Hematopoietic multipotent progenitor cell treated with erythropoietin and hydrocortisone succinate and interleukin-3 and kit ligand, for 15 days (in vitro differentiated cells): ENCODE results near the gene DDX10.
"Not testable (repeated sequence)": the region's sequence is repeated elsewhere in the genome, so short reads cannot be mapped to it uniquely, and the experiment has no call there.

ENCODE experiments used
- DNase-seq: peaks from one replicate; pipeline ENCODE4 v3.0.0-alpha.2; 2015; ENCODE audit warnings: low spot score

The DDX10 gene

DNA sequence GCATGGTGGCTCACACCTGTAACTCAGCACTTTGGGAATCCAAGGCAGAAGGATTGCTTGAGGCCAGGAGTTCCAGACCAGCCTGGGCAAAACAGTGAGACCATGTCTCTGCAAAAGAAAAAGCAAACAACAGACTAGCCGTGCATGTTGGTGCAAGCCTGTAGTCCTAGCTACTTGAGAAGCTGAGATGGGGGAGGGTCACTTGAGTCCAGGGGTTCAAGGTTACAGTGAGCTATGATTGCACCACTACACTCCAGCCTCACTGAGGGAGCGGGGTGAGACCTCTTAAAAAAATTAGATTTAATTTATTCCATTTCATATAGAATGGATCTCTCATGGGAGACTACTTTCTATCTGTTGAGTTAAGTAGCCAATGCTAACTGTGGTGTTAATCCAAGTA is 50.4 kb downstream of the DDX10 start:
- DNase-seq = no peak

DNA sequence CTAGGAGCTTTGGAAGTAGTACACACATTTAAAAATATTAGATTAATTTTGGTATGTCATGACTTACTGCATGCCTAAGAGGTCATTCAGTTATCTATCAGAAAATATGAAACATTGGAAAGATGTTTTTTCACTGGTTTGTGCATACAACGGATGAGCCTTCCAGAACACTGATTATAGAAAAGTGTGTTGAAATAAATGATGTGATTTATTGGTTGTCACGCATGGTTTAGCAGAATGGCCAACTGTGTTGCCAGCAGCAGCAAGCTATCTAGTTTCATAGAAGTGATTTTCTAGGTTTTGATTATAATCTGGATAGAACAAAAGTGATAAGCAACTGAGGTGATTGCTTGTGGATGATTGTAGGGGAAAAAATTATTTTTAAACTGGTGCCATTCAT is 53.6 kb downstream of the DDX10 start:
- DNase-seq = no peak

DNA sequence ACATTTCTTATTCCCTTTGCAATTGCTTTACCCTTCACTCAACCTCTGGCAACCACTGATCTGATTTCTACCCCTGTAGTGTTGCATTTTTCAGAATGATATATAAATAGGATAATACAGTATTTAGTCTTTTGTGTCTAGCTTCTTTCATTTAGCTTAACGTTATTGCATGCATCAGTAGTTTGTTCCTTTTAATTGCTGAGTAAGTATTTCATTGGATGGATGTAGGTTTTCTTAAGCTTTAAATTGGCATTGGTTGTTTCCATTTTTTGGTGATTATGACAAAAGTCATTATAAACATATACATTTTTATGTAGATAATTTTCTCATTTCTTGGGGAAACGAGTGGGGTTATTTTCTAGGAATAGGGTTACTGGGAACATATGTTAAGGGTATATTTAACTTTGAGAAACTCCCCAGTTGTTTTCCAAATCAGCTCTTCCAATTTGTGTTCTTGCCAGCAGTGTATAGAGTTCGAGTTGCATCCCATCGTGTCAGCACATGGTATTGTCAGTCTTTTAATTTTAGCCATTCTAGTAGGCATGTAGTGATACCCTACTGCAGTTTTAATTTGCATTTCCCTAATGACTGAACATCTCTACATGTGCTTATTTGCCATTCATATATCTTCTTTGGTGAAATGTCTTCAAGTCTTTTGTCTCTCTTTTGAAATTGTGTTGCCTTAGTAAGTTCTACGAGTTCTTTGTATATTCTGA is 60.3 kb downstream of the DDX10 start:
- no peak for DNase-seq

DNA sequence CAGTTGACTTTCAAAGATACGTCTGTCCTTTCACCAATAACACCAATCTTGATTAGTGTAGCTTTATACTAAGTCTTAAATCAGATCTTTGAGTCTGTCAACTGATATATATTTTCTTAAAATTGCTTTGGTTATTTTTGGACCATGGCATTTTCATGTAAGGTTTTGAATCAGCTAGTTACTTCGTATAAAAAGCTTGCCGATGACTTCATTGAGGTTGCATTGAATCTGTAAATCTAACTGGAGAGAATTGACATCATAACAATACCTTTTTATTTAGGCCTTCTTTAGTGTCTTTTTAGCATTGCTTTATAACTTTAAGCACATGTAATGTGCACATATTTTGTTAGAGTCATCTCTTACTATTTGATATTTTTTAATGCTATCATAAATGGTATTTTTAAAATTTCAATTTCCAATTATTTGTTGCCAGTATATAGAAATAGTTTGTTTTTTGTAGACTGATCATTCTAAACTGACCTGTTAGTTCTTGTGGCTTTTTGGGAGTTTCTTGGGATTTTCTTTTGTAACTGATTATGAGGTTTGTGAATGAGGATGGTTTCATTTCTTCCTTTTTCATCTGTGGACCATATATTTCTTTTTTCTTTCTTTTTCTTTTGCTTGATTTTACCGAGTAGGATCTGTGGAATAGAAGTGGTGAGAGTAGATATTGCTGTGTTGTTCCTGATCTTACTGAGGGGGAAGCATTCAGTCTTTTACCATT is 61.4 kb downstream of the DDX10 start:
- DNase-seq = no peak

DNA sequence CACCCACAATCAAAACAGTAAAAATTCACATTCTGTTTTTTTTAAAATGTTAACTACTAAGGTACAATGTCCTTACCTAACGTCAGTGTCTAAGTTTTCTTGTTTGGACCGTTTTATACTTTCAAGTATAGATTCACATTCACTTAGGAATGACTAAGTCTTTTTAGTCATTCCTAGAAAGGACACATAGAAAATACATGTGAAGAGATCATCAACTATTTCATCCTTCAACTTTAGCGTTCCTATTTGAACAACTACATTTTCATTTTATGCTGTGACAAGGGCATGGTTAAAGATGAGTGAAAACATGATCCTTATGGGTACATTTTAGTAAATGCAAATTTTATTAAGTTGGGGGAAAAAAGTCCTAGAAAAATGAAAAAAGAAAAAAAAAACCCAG is 62.8 kb downstream of the DDX10 start:
- no peak for DNase-seq

DNA sequence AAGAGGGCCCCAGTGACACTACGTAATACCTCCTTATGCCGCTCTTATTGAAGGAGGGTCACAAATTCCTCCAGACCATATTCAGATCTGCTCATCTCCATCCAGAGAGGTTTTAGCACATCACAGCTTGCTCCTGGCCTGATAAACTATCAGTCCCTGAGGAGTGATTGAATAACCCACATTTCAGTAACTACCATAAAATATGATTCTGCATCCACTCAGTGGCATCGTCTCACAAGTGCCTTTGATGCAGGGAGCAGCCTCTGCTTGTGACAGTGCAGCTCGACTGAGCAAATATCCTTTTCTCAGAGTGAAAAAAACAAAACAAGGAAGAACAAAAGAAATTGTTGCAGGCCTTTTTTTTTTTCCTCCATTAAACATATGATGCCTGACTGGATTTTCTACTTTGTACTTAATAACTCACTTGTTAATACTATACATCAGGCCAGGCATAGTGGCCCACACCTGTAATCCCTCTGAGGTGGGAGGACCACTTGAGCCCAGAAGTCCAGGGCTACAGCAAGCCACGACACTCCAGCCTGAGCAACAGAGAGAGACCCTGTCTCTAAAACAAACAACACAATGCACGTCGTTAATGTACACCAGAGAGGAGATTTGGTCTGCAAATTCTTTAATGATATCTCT is 64.5 kb downstream of the DDX10 start:
- no peak for DNase-seq

DNA sequence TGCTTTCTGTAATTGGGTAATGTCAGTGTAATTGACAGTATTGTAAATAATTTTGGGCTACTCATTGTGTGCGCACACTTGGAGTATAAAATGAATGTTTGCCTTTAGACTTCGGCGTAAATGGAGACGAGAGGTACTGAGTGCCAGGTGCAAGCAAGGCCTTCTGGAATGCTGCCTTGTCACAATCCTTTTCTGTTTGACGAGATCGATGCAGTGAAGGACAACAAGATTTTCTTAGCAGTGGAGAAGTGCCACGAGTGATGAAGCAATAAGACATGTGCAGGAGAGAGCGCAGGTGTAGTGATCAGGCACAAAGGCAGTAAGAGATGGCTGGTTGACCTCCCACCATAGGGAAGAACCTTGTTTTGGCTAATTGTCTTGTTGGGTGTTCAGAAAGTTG is 67.5 kb downstream of the DDX10 start:
- DNase-seq = no peak

DNA sequence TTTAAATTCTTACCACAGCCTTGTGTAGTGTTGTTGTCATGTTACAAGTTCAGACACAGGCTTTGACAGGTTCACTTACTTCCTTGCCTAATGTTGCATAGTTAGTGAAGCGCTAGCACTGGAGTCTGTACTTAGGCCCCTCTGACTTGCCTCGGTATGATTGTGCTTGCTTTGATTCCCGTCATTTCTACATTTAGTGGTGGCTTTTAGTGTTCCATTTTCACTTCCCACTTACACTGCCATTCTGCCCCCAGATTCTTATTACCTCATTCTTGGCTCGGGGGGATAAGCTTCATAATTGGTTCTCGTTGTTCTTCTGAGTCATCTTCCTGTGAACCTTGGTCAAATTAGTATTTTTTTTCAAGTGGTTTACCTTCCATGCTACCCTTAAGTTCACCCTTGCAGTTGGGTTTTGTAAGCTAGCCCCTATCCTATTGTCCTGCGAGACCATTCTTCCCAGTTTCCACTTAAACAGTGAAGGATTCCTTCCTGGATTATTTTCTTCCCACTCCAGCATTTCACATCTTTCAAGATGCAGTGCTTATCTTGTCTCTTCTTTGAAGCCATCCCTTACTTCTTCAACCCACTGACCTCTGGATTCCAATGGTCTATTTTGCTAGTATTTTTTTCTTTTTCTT is 68.7 kb downstream of the DDX10 start:
- no peak for DNase-seq

DNA sequence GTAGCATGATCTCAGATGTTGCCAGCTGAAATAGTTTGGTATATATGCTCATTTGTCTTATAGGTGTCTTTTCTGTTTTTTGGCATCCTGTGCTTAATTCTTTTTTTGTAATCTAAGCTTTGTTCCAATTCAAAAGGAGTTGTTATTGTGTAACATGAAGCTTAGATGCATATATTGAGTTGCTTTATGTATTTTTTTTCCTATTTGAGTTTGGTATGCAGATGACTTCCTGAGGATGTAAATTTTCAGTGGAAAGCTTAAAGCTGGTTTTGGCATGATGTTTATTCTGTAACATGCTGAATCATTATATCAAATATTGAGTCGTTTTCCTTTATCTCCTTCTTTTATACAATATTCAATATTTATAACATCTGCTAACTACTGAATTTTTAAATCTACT is 69.4 kb downstream of the DDX10 start:
- DNase-seq = no peak

DNA sequence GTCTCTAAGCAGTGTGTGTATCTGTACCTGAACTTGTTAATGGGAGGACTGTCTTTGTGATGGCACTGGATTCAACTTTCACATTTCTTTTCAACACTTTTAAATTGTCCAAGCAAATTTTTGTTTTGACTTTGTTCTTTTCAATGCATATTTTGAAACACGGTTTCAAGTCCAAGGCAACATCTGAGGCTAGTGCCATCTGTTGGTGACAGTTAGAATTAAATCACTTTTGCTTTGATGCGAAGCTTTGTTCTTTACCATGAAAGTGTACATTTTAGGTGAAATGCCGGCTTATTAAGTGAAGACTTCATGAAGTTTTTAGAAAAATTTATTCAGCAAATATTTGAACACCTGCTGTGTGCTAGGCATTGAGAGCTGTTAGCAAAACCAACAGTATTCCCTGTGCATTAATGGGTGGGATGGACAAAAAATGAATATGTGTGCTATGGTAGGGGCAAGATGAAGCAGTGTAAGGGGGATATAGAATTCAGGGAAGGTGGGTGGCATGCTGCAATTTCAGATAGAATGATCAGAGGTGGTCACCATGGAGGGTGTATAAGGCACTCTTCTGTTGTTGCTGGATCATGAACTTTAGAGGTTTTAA is 70.2 kb downstream of the DDX10 start:
- peak; percentile 20 for DNase-seq

DNA sequence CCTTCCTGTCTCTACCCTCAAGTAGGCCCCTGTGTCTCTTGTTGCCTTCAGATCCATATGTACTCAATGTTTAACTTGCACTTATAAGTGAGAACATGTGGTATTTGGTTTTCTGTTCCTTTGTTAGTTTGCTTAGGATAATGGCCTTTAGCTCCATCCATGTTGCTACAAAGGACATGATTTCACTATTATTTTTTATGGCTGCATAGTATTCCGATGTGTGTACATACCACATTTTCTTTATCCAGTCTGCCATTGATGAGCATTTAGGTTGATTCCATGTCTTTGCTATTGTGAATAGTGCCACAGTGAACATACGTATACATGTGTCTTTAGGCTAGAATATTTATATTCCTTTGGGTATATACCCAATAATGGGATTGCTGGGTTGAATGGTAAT is 75.3 kb downstream of the DDX10 start:
- DNase-seq = not testable (repeated sequence)

DNA sequence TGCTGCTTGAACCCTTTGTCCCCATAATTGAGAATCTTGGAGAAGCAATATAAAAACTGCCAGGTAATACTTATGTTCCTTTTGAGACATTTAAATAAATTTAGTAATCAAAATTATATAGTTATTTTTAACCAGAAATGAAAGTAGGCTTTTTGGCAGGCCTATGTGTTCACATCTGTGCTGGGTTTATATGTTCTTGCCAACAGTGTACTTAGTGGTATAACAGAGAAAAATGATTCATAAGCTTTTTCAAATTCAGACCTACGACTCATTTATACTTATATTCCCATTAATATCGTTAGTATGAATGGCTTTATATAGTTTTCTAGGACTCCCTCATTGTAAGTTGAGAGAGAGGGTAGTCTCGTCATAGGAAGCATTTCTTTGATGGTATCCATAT is 79.0 kb downstream of the DDX10 start:
- DNase-seq = no peak

DNA sequence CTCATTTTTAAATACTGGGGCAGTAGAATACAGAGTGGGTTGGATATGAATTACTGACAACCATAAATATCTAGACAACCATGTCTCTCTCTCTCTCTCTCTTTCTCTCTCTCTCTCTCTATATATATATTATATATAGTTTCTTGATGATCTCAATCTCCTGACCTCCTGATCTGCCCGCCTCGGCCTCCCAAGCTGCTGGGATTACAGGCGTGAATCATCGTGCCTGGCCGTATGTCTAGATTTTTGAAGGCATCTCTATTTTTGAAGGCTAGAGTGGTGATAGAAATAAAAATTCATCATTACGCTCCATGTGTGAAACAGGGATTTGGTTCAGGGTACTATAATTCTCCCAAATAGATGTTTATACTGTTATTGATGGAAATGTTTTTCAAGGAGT is 84.1 kb downstream of the DDX10 start:
- DNase-seq = no peak

DNA sequence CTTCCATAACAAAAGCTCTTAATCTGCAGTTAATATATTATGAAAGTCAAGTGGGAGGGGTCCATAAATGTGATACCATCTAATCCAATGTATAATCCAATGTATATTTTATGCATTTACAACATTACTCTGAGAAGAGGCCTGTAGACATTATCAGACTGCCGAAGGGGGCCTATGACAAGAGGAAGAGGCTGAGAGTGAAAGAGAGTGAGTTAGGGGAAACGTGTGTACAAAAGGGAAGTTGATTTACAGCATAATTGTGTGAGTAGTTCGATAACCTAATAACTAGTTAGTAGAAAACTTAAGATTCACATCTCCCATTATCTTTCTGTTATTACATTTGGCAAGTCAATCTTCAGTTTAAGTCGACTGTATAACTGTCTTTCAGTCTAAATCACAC is 86.6 kb downstream of the DDX10 start:
- DNase-seq = no peak

DNA sequence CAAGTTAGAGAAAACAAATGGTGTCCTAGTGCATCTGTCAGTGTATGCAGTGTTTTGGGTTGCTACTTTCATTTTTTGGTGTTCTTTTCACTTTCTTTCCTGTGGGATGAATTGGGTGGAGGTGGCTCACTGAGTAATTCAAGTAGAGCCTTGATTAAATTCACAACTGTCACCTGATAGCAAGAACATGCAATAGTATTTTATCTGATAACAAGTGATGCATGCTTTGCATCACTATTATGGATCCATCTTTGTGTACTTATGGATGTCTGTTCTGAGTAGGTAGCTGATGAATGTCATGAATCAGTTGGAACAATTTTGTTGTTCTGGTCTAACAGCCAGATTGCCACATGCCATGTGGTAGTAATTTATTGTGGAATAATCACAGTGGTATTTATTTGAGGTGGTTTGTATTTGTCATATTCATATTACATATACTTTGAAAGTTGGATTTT is 87.5 kb downstream of the DDX10 start:
- no peak for DNase-seq

DNA sequence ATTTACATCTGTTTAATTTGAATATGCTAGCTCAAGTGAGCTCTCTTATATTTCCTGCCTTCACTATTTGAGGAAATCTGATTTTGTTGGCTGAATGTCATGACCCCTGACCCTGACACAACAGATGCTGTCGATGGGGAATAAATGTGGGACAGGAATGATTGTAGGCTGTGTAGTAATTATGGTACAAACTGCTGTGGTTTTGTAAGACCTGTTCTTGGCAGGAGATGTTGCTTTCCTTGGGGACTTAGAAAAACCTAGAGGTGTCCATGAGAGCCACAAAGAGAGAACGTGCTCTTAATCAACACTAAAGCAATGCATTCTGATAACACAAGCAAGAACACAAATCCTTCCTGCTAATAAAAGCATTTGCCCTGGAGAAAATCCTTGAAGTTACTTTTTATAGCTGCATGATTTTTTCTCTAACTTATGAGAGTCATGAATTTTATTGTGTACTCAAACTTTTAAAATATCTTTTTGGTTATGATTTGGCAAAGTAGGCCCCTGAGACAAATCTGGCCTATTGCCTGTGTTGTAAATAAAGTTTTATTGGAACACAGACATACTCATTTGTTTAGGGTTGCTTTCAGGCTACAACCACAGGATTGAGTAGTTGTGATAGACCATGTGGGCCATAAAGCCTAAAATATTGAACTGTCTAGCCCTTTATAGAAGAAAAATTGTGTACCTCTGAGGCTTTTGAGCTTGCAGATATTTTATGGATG is 90.2 kb downstream of the DDX10 start:
- DNase-seq = no peak

DNA sequence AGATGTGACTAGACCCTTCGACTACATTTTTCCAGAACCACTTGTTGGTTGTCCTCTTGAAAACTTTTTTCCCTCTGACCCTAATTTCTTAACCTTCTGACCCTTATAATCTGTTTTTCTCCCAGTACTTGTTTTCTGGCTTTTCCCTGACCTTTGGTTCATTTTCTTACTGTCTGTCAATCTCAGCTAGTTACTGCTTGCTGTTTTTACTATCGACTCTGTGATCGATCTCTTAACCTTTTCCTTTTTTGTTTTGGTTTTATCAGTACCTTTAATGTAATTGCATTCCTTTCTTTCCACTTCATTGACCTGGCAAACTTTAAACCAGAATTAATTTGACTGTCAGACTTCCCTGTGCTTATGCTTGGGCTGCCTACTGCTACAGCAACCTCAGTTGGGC is 92.8 kb downstream of the DDX10 start:
- DNase-seq = no peak

DNA sequence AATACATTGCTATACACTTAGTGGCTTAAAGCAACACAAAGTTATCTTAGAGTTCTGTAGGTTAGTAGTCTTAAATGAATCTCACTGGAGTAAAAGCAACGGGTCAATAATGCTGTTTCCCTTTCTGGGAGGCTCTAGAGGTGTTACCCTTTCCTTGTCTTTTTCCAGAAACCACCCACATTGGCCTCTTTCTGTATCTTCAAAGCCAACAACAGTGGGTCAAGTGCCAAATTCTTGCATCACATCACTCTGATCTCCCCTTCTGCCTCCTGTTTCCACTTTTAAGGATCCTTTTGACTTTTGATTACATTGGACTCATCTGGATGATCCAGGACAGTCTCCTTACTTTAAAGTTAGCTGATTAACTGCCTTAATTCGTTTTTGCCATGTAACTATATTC is 93.6 kb downstream of the DDX10 start:
- DNase-seq = no peak

DNA sequence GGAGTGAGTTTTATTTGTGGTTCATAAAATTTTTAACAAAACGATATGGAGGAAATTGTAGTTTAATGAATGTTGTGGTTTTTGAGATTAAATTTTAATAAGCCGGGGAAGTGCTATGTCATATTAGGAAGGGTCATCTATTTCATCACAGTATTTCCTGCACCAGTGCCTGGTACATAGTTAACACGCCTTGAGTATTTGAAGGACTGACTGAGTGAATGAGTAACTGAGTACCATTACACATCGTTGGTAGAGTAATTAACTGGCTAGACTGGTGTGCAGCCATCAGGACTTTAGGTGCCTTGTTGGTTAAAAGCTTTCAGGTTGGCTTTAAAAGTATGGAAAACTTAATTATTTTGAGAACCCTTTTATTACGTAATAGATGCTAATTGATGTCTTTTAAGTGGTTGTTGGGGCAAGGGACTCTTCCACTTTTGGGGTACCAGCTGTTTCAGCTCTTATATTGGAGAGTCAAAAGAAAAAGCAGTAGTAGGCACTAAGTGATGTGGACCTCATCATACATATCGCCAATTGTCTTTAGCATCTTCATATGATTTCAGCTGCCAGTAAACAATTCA is 101.8 kb downstream of the DDX10 start:
- no peak for DNase-seq

DNA sequence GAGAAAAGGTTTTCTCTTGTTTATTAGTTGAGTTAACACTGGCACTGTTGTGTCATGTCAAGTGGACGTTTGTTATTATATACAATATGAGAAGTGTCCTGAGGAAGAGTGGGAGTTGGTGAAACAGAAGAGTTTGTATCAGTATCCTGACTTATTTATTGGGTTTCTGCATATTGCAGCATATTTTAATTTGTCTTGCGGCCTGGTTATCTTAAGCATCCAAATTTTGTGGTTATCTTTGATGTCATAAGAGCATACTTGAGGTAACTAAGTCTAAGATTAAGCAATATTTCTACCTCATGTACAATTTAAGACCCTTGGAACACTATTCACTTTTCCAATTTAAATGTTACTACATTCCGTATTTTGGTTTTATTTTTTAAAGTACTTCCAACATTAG is 103.5 kb downstream of the DDX10 start:
- no peak for DNase-seq

DNA sequence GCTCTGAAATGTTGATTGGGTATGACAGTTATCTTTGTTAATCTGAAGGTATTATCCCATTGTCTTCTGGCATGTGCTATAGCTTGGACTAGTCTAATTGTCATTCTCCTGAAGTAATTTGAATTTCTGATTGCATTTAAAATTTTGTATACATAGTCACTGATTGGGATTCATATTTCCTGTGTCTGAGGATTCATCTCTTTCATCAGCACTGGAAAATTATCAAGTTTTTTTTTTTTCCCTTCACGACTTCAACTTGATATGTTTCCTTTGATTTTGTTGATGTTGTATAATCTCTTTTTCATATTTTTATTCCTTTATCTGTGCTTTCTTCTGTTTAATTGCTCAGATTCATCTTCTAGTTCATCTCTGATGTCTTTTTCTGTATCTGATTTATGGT is 104.1 kb downstream of the DDX10 start:
- no peak for DNase-seq
